HG02943 (cell line): ENCODE measurements around the gene NAA25.
"Not testable (repeated sequence)": the region's sequence is repeated elsewhere in the genome, so short reads cannot be mapped to it uniquely, and the experiment has no call there.

Source experiments
- ATAC-seq: cut with Tn5 transposase; IDR thresholded peaks from one replicate; pipeline ENCODE4 v1.9.1; 2021; ENCODE audit warnings: mild to moderate bottlenecking, low read depth, moderate library complexity; ENCODE audit not compliant: unreplicated experiment

NAA25 gene

DNA sequence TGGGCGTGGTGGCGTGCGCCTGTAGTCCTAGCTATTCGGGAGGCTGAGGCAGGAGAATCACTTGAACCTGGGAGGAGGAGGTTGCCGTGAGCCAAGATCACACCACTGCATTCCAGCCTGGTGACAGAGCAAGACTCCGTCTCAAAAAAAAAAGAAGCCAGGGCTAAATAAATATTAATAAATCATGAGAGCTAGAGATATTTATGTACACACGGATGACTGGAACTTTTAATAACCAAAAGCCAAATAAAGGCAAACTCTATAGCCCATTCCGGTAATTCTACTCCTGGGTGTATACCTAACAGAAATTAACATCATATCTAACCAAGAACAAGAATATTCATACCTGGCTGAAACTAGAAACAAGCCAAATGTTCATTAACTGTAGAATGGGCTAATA is 9.1 kb upstream of the NAA25 start:
- no peak for ATAC-seq

- no peak for ATAC-seq
Measured at GRCh38 chr12:112116232-112117060, 7.9 kb upstream of the NAA25 start.

GRCh38 chr12:112115259-112116045 is 6.9 kb upstream of the NAA25 start:
- ATAC-seq: no peak

GRCh38 chr12:112112409-112113133 is 4.0 kb upstream of the NAA25 start:
- ATAC-seq: no peak

DNA sequence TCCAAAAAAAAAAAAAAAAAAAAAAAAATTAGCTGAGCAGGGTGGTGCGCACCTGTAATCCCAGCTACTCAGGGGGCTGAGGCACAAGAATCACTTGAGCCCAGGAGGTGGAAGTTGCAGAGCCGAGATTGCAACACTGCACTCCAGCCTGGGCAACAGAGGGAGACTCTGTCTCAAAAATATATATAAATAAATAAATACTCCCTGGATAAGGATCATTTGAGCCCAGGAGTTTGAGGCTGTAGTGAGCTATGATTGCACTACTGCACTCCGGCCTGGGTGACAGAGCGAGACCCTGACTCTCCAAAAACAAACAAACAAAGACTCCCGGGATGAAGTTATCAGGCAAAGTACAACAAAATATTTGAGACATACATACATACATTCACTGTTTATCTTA is 3.3 kb upstream of the NAA25 start:
- ATAC-seq: no peak

GRCh38 chr12:112110787-112111662 is 2.4 kb upstream of the NAA25 start:
- not testable (repeated sequence) for ATAC-seq

DNA sequence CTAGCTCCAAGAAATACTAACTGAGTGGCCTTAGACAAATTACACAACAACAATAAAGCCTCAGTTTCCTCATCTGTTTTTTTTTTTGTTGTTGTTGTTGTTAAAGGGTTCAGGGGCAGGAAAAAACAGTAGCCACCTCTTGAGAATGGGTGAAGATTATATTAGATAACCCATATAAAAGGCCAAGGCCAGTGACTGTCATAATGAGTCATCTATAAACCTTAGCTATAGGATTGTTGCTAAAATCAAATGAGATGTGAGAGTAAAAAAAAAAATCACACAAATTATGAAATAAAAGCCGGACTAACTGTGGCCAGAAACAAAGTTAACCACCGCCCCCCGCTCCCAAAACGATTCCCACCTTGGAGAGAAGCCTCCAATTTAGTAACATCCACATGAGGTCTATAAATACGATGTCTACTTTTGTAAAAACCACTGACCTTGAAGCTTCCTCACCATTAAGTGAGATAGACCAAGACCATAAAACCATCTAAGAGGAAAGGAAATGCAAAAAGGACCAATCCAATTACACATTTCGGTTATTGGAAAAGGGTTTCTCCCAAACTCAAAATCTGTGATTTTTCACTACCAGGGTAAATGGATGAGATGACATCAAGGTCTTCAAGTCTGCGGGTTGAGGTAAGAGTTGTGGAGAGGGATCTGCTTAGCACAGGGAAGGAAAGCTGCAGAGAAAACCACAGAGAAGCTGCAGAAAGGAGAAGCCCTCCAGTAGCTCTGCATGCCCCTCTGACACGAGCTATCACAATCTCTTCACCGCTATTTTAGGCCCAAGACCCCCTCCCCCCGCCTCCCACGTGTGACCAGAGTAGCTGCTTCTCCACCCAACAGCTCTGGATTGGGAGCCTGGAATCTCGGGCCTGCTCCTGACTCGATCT is 1.0 kb downstream of the NAA25 start:
- no peak for ATAC-seq

GRCh38 chr12:112105891-112106290 is 2.7 kb downstream of the NAA25 start:
- ATAC-seq: no peak

GRCh38 chr12:112103758-112104503 is 4.7 kb downstream of the NAA25 start:
- ATAC-seq: no peak

GRCh38 chr12:112102746-112103145 is 5.8 kb downstream of the NAA25 start:
- ATAC-seq: not testable (repeated sequence)

DNA sequence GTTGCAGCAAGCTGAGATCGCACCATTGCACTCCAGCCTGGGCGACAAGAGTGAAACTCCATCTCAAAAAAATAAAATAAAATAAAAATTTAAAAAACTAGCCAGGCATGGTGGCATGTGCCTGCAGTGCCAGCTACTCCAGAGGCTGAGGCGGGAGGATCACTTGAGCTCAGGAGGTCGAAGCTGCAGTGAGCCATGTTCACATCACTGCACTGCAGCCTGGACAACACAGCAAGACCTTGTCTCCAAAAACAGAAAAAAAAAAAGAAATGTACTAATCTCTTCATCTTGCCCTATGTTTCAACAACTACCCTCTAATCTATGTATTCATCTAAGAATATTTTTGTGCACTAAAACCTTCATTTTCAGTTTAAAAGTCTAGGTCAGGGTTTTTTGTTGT is 6.5 kb downstream of the NAA25 start:
- no peak for ATAC-seq

DNA sequence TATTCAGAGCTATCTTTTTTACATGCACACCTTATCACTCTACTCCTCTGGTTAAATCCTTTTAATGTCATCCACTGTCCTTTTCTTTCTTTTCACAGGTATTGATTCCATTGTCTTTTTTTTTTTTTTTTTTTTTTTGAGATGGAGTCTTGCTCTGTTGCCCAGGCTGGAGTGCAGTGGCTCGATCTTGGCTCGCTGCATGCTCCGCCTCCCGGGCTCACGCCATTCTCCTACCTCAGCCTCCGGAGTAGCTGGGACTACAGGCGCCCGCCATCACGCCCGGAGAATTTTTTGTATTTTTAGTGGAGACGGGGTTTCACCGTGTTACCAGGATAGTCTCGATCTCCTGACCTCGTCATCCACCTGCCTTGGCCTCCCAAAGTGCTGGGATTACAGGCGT is 8.1 kb downstream of the NAA25 start:
- ATAC-seq: not testable (repeated sequence)

- no peak for ATAC-seq
Measured at GRCh38 chr12:112097641-112098040, 10.9 kb downstream of the NAA25 start.

- no peak for ATAC-seq
Measured at GRCh38 chr12:112096667-112097066, 11.9 kb downstream of the NAA25 start.

DNA sequence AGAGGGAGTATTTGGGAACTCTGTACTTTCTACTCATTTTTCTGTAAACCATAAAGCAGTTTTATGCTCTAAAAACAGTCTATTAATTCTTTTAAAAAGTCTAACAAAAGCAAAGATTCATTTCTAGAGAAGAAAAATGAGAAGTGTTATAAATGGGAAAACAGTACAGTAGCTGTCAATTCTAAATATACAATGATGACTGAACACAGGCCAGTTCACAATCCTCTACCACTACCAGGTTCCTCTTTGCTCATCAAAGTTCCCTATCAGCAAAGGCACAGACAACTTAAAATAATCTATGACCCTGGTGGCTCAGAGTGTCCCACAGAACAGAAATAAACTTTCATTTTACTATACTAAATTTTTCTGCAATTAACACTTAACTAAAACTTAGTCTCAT is 12.5 kb downstream of the NAA25 start:
- no peak for ATAC-seq

- ATAC-seq: no peak
Measured at GRCh38 chr12:112091563-112091962, 17.0 kb downstream of the NAA25 start.

DNA sequence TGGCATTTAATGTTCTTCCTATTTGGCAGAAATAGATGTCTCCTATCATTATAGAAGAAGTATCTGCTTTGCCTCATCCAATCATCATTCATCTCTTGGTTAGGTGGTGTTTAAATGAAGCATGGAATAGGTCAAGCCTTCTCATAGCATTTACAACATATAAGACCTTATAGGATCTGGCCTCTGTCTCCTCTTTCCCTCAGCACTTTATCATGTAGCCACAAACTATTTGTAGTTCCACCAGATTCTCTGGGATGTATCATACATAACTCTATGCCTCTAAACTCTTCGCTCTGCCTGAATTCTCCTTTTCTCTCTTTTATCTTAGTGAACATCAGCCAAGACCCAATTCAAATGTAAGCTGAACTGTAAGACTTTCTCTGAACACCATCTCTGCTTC is 20.7 kb downstream of the NAA25 start:
- ATAC-seq: no peak

GRCh38 chr12:112087055-112087850 is 21.3 kb downstream of the NAA25 start:
- no peak for ATAC-seq
